Stimulated activated CD4-positive, alpha-beta T cell treated with anti-CD3 and anti-CD28 coated beads, Interleukin-15, amount 100 ng/mL, for 24 hours (primary cell): ENCODE results near the gene MICAL1.
"Not testable (repeated sequence)": the region's sequence is repeated elsewhere in the genome, so short reads cannot be mapped to it uniquely, and the experiment has no call there.

Source experiments
- DNase-seq: peaks from one replicate; pipeline ENCODE4 v3.0.0-alpha.2; 2020

The MICAL1 gene

GRCh38 chr6:109477725-109478124 lies 22.2 kb upstream of the MICAL1 start:
- DNase-seq: no peak

GRCh38 chr6:109477184-109477583 lies 21.6 kb upstream of the MICAL1 start:
- DNase-seq: no peak

GRCh38 chr6:109475625-109476024 lies 20.1 kb upstream of the MICAL1 start:
- no peak for DNase-seq

GRCh38 chr6:109474995-109475394 lies 19.4 kb upstream of the MICAL1 start:
- DNase-seq: no peak

- no peak for DNase-seq
Measured at GRCh38 chr6:109473120-109473519, 17.5 kb upstream of the MICAL1 start.

GRCh38 chr6:109472132-109472995 lies 16.8 kb upstream of the MICAL1 start:
- DNase-seq: no peak

- no peak for DNase-seq
Measured at GRCh38 chr6:109471105-109471810, 15.7 kb upstream of the MICAL1 start.

- no peak for DNase-seq
Measured at GRCh38 chr6:109469591-109470189, 14.1 kb upstream of the MICAL1 start.

GRCh38 chr6:109467696-109468095 lies 12.1 kb upstream of the MICAL1 start:
- no peak for DNase-seq

- no peak for DNase-seq
Measured at GRCh38 chr6:109466212-109466923, 10.8 kb upstream of the MICAL1 start.

GRCh38 chr6:109465772-109466171 lies 10.2 kb upstream of the MICAL1 start:
- no peak for DNase-seq

GRCh38 chr6:109461733-109462526 lies 6.4 kb upstream of the MICAL1 start:
- no peak for DNase-seq

- DNase-seq: not testable (repeated sequence)
Measured at GRCh38 chr6:109461205-109461604, 5.6 kb upstream of the MICAL1 start.

- DNase-seq: no peak
Measured at GRCh38 chr6:109460161-109460829, 4.7 kb upstream of the MICAL1 start.

- peak; percentile 50 for DNase-seq
Measured at GRCh38 chr6:109458774-109459531, 3.4 kb upstream of the MICAL1 start.

- DNase-seq: no peak
Measured at GRCh38 chr6:109457562-109457996, 2.0 kb upstream of the MICAL1 start.

GRCh38 chr6:109456710-109457561 lies 1.4 kb upstream of the MICAL1 start:
- DNase-seq: no peak

GRCh38 chr6:109456111-109456583 lies 575 bp upstream of the MICAL1 start:
- no peak for DNase-seq
